Smooth muscle cell of the coronary artery (primary cell): ENCODE results near the gene SENP2. TPM values are rescaled to one million over a fixed set of nuclear protein-coding genes. Genes with fewer than 3 reads are reported as not detected.

Experiments
- total RNA-seq: library from RNA; depleted of rRNA; stranded (reverse); fragments of >200 nt; gene quantifications from 2 replicates; pipeline ENCODE4 v1.2.3, GENCODE V29; 2014; ENCODE audit warnings: low replicate concordance

The SENP2 gene
- 26.9 and 34.0 TPM in 2 replicates for total RNA-seq

GRCh38 chr3:185585859-185586685 lies at the start of gene SENP2:
Gene SENP2 (plus strand): TSS chr3:185586295. CDS start chr3:185586414, 119 bp downstream.

DNA sequence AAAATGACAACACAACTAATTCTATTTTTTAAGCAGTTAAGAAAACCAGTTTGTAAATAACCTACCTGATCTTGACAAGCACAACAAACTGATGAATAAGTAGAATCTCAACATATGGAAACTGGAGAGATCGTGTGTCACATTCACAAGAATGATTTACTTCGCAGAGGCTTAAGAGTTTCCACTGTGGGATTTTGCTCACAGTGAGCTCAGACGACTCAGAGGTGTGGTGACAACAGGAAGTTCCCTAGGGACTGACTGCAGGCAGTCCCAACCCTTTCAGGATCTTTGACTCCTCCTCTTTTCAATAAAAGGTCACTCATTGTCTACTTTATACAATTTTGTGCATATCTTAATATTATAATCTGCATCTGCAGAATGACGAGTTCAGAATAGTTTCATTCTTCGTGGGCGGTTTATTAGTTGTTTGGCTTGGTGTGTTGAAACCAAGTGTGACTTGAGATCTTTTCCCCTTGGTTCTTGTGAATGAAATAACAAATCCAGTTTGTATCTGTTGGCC lies 33.7 kb upstream of the SENP2 start, which contains the start of gene LIPH:
LIPH (minus strand) TSS at position 231 of the 520 bp plus-strand sequence; CDS start at position 114, 117 bp downstream.

Other genes starting within 250 kb of the SENP2 start
- 14.7 and 19.3 TPM in 2 replicates for gene MAP3K13, start 223.2 kb upstream of the SENP2 start, total RNA-seq
- 6.7 and 7.4 TPM in 2 replicates for gene TMEM41A, start 87.3 kb upstream of the SENP2 start, total RNA-seq
- under 0.01 and 0.90 TPM in 2 replicates for gene LIPH, start 33.7 kb upstream of the SENP2 start, total RNA-seq
- 12.0 and 29.1 TPM in 2 replicates for gene IGF2BP2, start 238.7 kb downstream of the SENP2 start, total RNA-seq